ENCODE data around the gene NTHL1. TPM values are rescaled to one million over a fixed set of nuclear protein-coding genes. Genes with fewer than 3 reads are reported as not detected.

The NTHL1 gene
- total and polyA plus RNA-seq, 2 of the 13 experiments (the other 11 are each of a cell fraction or from before 2014, with no cell fraction given) = 47.5 to 64.9 TPM

DNA sequence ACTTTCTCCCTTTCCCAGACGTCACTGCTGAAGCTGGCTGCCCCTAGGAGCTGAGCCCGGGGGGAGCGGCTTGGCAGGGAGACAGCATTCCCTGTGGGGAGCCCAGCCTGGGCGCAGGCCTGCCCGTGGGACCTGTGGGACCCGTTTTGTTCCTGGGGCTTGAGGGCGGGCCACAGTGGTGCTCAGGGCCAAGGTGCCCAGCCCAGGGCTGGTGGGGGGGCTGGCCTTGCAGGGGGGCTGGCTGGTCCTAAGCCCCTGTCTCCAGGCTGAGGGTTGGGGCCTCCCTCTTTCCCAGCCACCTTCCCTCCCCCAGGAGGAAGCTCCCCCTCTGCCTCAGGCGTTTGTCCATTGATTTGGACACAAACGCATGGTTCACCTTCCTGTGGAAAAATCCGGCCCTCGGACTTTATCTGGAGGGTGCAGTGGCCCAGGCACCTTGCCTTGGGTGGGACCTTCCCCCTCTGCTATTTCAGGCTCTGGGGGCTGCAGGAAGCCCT, 16.5 kb downstream of the NTHL1 start:
- Histone ChIP-seq H3K9ac (ENCODE audit: insufficient read depth, low read depth, low read length) (no peak overlapping the region), H4K20me1 (ENCODE audit: insufficient read depth, low read length) (0 out of 2 replicates have a peak, but pooled peaks cover 7% of the 10 kb centered on the region), H2AFZ (ENCODE audit: low read length) (no peak overlapping the region), H3K4me2 (ENCODE audit: low read depth, low read length) (no peak overlapping the region), H3K4me3 (replicated peaks in 1 of 3; ENCODE audit: insufficient read depth in 1 of 3, low read depth in 2 of 3, low read length in 3 of 3) (no peak overlapping the region), H3K9me3 (ENCODE audit: low read length) (no peaks in the 10 kb centered on the region), H3K36me3 (replicated peaks in 1 of 2; ENCODE audit: control insufficient read depth in 1 of 2, insufficient read depth in 2 of 2, low read length in 2 of 2) (no peaks in the 10 kb centered on the region; a peak in 1 of 5 replicates), H3K27ac (ENCODE audit: extremely low read length, insufficient read depth, low read length) (no peak overlapping the region), H3K4me1 (ENCODE audit: insufficient read depth, low read length) (peaks cover 75% of the 10 kb centered on the region), H3K27me3 (ENCODE audit: control insufficient read depth in 1 of 2, insufficient read depth in 2 of 2, low read length in 2 of 2) (peaks cover 0 to 2% of the 10 kb centered on the region in 2 experiments; a peak in 1 of 5 replicates), H3K79me2 (ENCODE audit: insufficient read depth, low read length) (peaks cover 3% of the 10 kb centered on the region)
- ATAC-seq (no peak), FAIRE-seq (no peak), DNase-seq (ENCODE audit: low spot score) (no peak)
- no TSS peak for BruUV-seq (replicated peaks)
- TF ChIP-seq AGO2 (optimal IDR thresholded peaks at IDR 0.05; ENCODE audit: low read depth, low read length) = peak; percentile 32
- TF ChIP-seq ZNF597 (CRISPR knock-in tag; IDR thresholded peaks at IDR 0.05) = no peak
- intact Hi-C loops (cut with micrococcal nuclease; ENCODE audit: unreplicated experiment) (no loop called here), in situ Hi-C loops (cut with HindIII; ENCODE audit: extremely low pct_ligation_motif_present, low pct_unique_long_range_greater_than_20kb) (no loop called here)
- 87% methylated on average over 7 of the region's 11 CpGs for WGBS (ENCODE audit: low lambda C conversion rate)
- POLR2A ChIA-PET = interaction anchor here (1.7 kb wide), 1 partner anchor 124 kb away, joined by 4 read pairs; the partner anchor contains the start of gene TRAF7
- CTCF ChIA-PET (ENCODE audit: low intra/inter-chr PET ratio, low total read pairs) = no interaction called here

DNA sequence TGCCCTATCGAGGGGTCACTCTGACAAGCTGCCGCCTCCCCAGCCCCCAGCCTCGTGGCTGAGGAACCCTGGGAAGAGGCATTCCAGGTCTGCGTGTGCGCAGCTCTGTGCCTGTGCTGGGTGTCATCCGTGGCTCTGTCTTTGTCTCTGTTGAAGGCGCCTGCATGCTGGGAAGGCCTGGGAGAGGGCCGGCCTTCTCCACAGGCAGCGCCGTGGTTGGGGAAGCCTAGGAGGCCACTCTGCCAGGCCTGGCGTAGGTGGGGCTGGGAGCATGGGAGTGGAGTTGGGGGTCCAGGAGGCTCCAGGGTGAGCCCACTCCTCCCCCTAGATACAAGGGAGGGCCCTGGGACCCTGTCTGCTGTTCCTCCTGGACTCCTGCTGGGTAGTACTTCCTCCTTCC, 17.6 kb downstream of the NTHL1 start:
- ATAC-seq = no peak
- Histone ChIP-seq H2AFZ (ENCODE audit: low read length) (no peak overlapping the region), H3K9ac (ENCODE audit: insufficient read depth, low read depth, low read length) (no peak overlapping the region), H4K20me1 (ENCODE audit: insufficient read depth, low read length) (0 out of 2 replicates have a peak, but pooled peaks cover 7% of the 10 kb centered on the region), H3K4me2 (ENCODE audit: low read depth, low read length) (no peak overlapping the region), H3K27me3 (ENCODE audit: control insufficient read depth in 1 of 2, insufficient read depth in 2 of 2, low read length in 2 of 2) (peaks cover 0 to 9% of the 10 kb centered on the region in 2 experiments; a peak in 1 of 5 replicates), H3K4me3 (replicated peaks in 1 of 3; ENCODE audit: insufficient read depth in 1 of 3, low read depth in 2 of 3, low read length in 3 of 3) (no peak overlapping the region), H3K9me3 (ENCODE audit: low read length) (no peaks in the 10 kb centered on the region), H3K4me1 (ENCODE audit: insufficient read depth, low read length) (peaks cover 76% of the 10 kb centered on the region), H3K79me2 (ENCODE audit: insufficient read depth, low read length) (peaks cover 3% of the 10 kb centered on the region), H3K27ac (ENCODE audit: extremely low read length, insufficient read depth, low read length) (no peak overlapping the region), H3K36me3 (replicated peaks in 1 of 2; ENCODE audit: control insufficient read depth in 1 of 2, insufficient read depth in 2 of 2, low read length in 2 of 2) (no peaks in the 10 kb centered on the region; a peak in 1 of 5 replicates)
- no peak for TF ChIP-seq ZIK1 (CRISPR knock-in tag; IDR thresholded peaks at IDR 0.05; ENCODE audit: borderline replicate concordance, low read depth)
- TF ChIP-seq ZNF768 (CRISPR knock-in tag; IDR thresholded peaks at IDR 0.05) = peak; percentile 80; the same call in 1 of the 2 replicates
- no peak for FAIRE-seq
- no TSS peak for BruUV-seq (replicated peaks)
- WGBS (ENCODE audit: low lambda C conversion rate) = 88% methylated on average over 7 of the region's 11 CpGs
- POLR2A ChIA-PET = no interaction called here
- intact Hi-C loops (cut with micrococcal nuclease; ENCODE audit: unreplicated experiment) = no loop called here
- no peak for DNase-seq (ENCODE audit: low spot score)
- CTCF ChIA-PET (ENCODE audit: low intra/inter-chr PET ratio, low total read pairs) = no interaction called here
- in situ Hi-C loops (cut with HindIII; ENCODE audit: extremely low pct_ligation_motif_present, low pct_unique_long_range_greater_than_20kb) = no loop called here
